Nephron progenitor cell (in vitro differentiated cells): ENCODE data around the gene ACTL10.
"Not testable (repeated sequence)": the region's sequence is repeated elsewhere in the genome, so short reads cannot be mapped to it uniquely, and the experiment has no call there.

Source experiments
- DNase-seq: peaks from one replicate; pipeline ENCODE4 v3.0.0; 2021
- H3K27ac Mint-ChIP-seq: 2 replicates; pipeline ENCODE4 v1.8.0; 2021; ENCODE audit warnings: mild to moderate bottlenecking, moderate library complexity, mixed read lengths
- H3K27me3 Mint-ChIP-seq: 2 replicates; pipeline ENCODE4 v1.8.0; 2021; ENCODE audit warnings: mild to moderate bottlenecking, low read depth, mixed read lengths; ENCODE audit not compliant: poor library complexity
- H3K36me3 Mint-ChIP-seq: 2 replicates; pipeline ENCODE4 v1.8.0; 2021; ENCODE audit warnings: low read depth, mixed read lengths
- H3K4me1 Mint-ChIP-seq: 2 replicates; pipeline ENCODE4 v1.8.0; 2021; ENCODE audit warnings: mixed read lengths
- H3K4me3 Mint-ChIP-seq: 2 replicates; pipeline ENCODE4 v1.8.0; 2021; ENCODE audit warnings: mild to moderate bottlenecking, moderate library complexity, mixed read lengths
- H3K9me3 Mint-ChIP-seq: 2 replicates; pipeline ENCODE4 v1.8.0; 2021; ENCODE audit warnings: mild to moderate bottlenecking, moderate library complexity, mixed read lengths
- TF ChIP-seq, protein P1 (sequence below): fragments of 200-600 bp; sonication (generic); IDR thresholded peaks from 2 replicates; pipeline ENCODE4 v1.5.0; 2021; ENCODE audit warnings: antibody characterized with exemption

Gene ACTL10

DNA sequence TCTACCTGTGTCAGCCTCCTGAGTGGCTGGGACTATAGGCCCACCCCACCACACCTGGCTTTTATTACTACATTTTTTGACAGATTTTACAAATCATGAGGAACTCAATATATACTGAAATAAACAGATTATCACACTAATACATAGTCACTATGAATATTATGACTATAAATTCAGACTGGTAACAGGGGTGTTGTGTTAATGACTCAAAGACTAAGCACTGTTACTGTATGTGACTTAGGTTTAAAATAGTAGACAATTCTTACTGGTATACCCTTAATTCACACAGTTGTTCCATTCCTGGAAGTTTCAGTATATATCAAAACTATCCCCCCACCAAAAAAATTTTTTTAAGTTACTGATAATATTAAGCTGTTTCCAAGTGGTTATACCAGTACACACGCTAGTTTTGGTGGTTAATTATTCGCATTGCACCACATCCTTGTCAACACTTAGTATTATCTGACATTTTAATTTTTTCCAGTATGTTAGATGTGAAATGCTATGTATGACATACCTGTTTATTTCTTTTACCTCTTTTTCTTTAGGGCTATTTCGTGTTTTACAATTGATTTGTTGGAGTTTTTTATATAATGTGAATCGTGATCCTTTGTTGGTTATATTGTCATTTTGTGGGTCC, 39.0 kb upstream of the ACTL10 start:
- no peak overlapping the region for H3K27ac Mint-ChIP-seq
- H3K36me3 Mint-ChIP-seq: peaks cover 86% of the 10 kb centered on the region
- no peaks in the 10 kb centered on the region for H3K27me3 Mint-ChIP-seq
- H3K4me1 Mint-ChIP-seq: no peaks in the 10 kb centered on the region
- TF ChIP-seq, protein P1, sequence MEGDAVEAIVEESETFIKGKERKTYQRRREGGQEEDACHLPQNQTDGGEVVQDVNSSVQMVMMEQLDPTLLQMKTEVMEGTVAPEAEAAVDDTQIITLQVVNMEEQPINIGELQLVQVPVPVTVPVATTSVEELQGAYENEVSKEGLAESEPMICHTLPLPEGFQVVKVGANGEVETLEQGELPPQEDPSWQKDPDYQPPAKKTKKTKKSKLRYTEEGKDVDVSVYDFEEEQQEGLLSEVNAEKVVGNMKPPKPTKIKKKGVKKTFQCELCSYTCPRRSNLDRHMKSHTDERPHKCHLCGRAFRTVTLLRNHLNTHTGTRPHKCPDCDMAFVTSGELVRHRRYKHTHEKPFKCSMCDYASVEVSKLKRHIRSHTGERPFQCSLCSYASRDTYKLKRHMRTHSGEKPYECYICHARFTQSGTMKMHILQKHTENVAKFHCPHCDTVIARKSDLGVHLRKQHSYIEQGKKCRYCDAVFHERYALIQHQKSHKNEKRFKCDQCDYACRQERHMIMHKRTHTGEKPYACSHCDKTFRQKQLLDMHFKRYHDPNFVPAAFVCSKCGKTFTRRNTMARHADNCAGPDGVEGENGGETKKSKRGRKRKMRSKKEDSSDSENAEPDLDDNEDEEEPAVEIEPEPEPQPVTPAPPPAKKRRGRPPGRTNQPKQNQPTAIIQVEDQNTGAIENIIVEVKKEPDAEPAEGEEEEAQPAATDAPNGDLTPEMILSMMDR: no peak
- H3K9me3 Mint-ChIP-seq: no peaks in the 10 kb centered on the region
- H3K4me3 Mint-ChIP-seq: no peak overlapping the region
- no peak for DNase-seq

DNA sequence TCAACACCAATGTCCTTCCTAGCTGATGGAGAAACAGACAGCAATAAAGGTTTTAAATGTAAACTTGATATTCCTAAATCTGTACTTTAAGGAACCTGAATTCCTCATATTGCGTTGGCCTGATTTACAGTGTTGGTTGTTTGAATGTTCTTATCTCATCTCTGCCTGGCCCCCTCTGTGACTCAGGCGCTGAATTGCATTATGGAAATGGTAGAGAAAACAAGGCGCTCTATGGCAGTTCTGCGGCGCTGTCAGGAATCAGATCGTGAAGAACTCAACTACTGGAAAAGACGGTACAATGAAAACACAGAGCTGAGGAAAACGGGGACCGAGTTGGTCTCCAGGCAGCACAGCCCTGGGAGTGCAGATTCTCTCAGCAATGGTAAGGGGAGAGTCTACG, 37.2 kb upstream of the ACTL10 start:
- TF ChIP-seq, protein P1: no peak
- H3K36me3 Mint-ChIP-seq: peaks cover 77% of the 10 kb centered on the region
- H3K27me3 Mint-ChIP-seq: no peaks in the 10 kb centered on the region
- no peak overlapping the region for H3K4me3 Mint-ChIP-seq
- no peaks in the 10 kb centered on the region for H3K9me3 Mint-ChIP-seq
- no peaks in the 10 kb centered on the region for H3K4me1 Mint-ChIP-seq
- no peak for DNase-seq
- H3K27ac Mint-ChIP-seq: no peak overlapping the region

DNA sequence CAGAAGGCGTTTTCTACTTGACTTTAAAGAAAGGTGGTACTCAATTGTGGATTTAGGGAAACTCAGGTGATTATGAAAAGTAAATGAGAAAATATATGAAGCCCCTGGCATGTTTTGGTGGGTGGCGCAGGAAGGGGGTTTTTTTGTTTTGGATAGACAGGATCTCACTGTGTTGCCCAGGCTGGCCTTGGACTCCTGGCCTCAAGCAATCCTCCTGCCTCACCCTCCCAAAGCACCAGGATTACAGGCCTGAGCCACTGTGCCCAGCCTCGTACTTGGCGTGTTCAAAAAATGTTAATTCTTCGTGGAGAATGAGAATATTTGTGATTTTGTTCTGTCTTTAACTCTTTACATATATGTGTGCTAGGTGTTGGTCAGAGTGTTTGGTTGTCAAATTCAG, 36.8 kb upstream of the ACTL10 start:
- TF ChIP-seq, protein P1: no peak
- Mint-ChIP-seq H3K27ac (no peak overlapping the region), H3K36me3 (peaks cover 72% of the 10 kb centered on the region), H3K9me3 (no peaks in the 10 kb centered on the region), H3K4me3 (no peak overlapping the region), H3K4me1 (no peaks in the 10 kb centered on the region), H3K27me3 (no peaks in the 10 kb centered on the region)
- DNase-seq: no peak

DNA sequence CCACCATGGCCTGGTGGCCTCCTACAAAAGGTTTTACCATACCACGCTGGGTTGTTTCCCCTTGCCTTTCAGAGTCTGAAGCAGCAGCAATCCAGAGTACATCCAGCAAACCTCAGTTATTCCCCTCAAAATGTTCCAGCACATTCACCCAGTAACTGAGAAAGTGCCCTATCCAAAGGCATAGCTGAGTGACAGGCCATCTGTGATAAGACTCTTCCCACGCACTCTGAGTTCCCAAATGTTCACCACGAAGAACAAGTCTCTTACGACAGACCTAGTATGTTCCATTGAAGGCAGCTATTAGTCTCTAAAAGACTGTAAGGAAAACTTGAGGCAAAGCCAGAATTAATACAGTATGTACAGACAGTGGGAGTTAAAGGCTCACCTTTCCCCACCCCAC, 36.2 kb upstream of the ACTL10 start:
- TF ChIP-seq, protein P1: no peak
- no peak overlapping the region for H3K4me3 Mint-ChIP-seq
- DNase-seq: no peak
- H3K27me3 Mint-ChIP-seq: no peaks in the 10 kb centered on the region
- no peaks in the 10 kb centered on the region for H3K4me1 Mint-ChIP-seq
- peaks cover 67% of the 10 kb centered on the region for H3K36me3 Mint-ChIP-seq
- H3K9me3 Mint-ChIP-seq: no peaks in the 10 kb centered on the region
- peak overlapping the region; percentile 36 for H3K27ac Mint-ChIP-seq

DNA sequence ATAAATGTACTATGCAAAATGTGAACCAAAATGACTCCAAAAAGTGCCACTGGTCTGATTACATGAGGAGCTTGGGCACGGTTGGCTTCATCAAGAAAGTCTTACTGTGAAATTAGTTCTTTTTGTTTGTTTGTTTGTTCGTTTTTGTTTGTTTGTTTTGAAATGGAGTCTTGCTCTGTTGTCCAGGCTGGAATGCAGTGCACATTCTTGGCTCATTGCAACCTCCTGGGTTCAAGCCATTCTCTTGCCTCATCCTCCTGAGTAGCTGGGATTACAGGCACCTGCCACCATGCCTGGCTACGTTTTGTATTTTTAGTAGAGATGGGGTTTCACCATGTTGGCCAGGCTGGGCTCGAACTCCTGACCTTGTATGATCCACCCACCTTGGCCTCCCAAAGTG, 34.8 kb upstream of the ACTL10 start:
- not testable (repeated sequence) for H3K27me3 Mint-ChIP-seq, H3K27ac Mint-ChIP-seq, H3K9me3 Mint-ChIP-seq, DNase-seq, H3K4me3 Mint-ChIP-seq, H3K4me1 Mint-ChIP-seq
- peaks cover 57% of the 10 kb centered on the region for H3K36me3 Mint-ChIP-seq

DNA sequence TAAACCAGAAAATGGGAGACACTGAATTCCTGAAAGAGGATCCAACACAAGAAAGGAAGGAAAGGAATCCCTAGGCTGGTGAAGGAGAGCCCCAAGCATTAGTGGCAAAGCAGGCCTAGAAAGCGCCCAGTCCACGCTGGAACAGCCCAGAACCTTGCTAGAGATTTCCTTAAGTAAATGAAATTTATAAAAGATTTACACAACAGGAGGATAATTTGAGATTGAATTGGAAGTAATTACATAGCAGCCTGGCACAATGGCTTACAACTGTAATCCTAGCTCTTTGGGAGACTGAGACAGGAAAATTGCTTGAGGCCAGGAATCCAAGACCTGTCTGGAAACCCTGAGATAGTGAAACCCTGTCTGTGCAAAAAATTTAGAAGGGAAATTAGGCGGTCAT, 31.4 kb upstream of the ACTL10 start:
- no peak overlapping the region for H3K4me3 Mint-ChIP-seq
- H3K4me1 Mint-ChIP-seq: no peaks in the 10 kb centered on the region
- TF ChIP-seq, protein P1: no peak
- no peak overlapping the region for H3K27ac Mint-ChIP-seq
- DNase-seq: no peak
- no peaks in the 10 kb centered on the region for H3K27me3 Mint-ChIP-seq
- peaks cover 56% of the 10 kb centered on the region for H3K36me3 Mint-ChIP-seq
- no peaks in the 10 kb centered on the region for H3K9me3 Mint-ChIP-seq
